PFSK-1 (cell line): ENCODE data around the gene PTPRN2.

ENCODE experiments used
- POLR2AphosphoS5 ChIP-seq: IDR thresholded peaks from 2 replicates; pipeline ENCODE4 v1.6.1; 2012; ENCODE audit warnings: low read depth, mild to moderate bottlenecking, control low read depth, low read length, moderate library complexity
- REST ChIP-seq, 2 experiments: IDR thresholded peaks; 2 replicates each; pipeline versions ENCODE4 v1.6.1 to v1.8.0; 2011 to 2012; ENCODE audit warnings: low read depth in 2 of 2, low read length in 2 of 2, control low read depth in 1 of 2, inconsistent platforms in 1 of 2, mild to moderate bottlenecking in 1 of 2, moderate library complexity in 1 of 2; ENCODE audit not compliant: insufficient read depth in 1 of 2

DNA sequence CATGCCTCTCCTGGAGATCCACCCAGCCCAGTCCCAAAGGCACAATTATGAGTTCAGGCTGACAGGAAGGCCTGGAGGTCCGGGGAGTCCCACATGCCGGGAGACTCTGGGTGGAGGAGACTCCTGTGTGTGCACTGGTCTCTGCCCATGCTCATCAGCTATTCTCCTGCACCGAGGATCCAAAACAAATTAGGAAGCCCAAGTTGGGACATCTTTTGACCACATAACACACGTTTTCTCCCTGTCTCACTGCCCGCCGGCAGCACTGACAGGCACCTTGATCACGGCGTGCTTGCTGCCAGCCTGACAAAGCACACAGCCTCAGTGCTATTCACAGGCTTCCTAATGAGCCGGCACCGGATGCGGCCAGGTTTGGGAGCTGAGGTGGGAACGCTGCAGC lies 412.7 kb downstream of the PTPRN2 start:
- TF ChIP-seq POLR2AphosphoS5 (no peak), REST (IDR thresholded peaks at IDR 0.05; ENCODE audit: insufficient read depth in 1 of 2, low read depth in 2 of 2, low read length in 2 of 2) (no peak)
